ENCODE data around the gene TRPM7.

GRCh38 chr15:50576166-50576565 is 110.4 kb downstream of the TRPM7 start:
- TF ChIP-seq CTCF (IDR thresholded peaks at IDR 0.05; ENCODE audit: low read depth, low read length, missing input control) (no peak), RAD21 (IDR thresholded peaks at IDR 0.05) (no peak), ZBTB33 (IDR thresholded peaks at IDR 0.05) (no peak), HNF4G (IDR thresholded peaks at IDR 0.05) (no peak), TAF1 (conservative IDR thresholded peaks at IDR 0.05) (no peak), SP1 (IDR thresholded peaks at IDR 0.05) (no peak), YY1 (IDR thresholded peaks at IDR 0.05) (no peak), MAX (IDR thresholded peaks at IDR 0.05) (no peak), ATF3 (IDR thresholded peaks at IDR 0.05) (no peak)

Data from liver (tissue), 3 donors.